OCI-M2 (cell line): Measurements from ENCODE around the gene USB1.
"Not testable (repeated sequence)": the region's sequence is repeated elsewhere in the genome, so short reads cannot be mapped to it uniquely, and the experiment has no call there.

Experiments used
- DNase-seq: peaks from one replicate; lab custom pipeline; 2025; ENCODE audit not compliant: unreplicated experiment; lab: John Stamatoyannopoulos, UW

Gene USB1

GRCh38 chr16:57993897-57994296 is 7.3 kb upstream of the USB1 start:
- no peak for DNase-seq

- DNase-seq: no peak
Measured at GRCh38 chr16:57994361-57994760, 6.8 kb upstream of the USB1 start.

GRCh38 chr16:57994778-57995177 is 6.4 kb upstream of the USB1 start:
- DNase-seq: no peak

DNA sequence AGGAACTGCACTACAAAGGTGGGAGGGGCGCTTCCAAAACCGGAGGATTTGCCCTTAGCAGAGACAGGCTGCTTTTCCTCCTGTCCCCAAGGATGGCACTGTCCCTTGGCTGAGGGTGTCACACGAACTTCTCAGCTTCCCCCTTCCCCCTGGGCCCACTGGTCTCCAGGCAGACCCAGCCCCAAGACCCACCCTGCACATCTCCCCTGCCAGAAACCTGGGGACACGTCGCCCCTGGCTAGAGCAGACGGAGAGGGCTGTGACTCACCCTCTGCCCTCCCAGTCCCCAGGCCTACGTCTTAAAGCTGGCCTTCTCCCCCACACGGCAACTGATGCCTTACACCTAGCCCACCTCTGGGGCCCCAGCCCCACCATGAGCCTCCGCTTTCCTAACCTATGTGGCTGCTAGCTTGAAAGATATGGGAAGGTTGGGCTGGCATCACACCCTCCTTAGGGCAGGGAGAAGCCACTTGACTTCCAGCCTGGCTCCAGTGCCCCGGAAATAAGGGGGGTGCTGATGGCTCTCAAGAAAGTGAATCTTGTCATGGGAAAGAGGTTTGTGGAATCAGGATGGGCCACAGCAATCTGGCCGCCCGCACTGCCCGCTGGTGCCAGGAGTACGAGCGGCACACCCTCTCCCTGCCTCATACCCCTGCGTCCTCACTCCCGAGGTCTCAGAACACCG is 5.3 kb upstream of the USB1 start:
- DNase-seq: no peak

- no peak for DNase-seq
Measured at GRCh38 chr16:57996406-57997175, 4.6 kb upstream of the USB1 start.

GRCh38 chr16:57997176-57997527 is 4.1 kb upstream of the USB1 start:
- no peak for DNase-seq

- DNase-seq: no peak
Measured at GRCh38 chr16:57997528-57998265, 3.5 kb upstream of the USB1 start.

GRCh38 chr16:57998486-57998885 is 2.7 kb upstream of the USB1 start:
- DNase-seq: no peak

DNA sequence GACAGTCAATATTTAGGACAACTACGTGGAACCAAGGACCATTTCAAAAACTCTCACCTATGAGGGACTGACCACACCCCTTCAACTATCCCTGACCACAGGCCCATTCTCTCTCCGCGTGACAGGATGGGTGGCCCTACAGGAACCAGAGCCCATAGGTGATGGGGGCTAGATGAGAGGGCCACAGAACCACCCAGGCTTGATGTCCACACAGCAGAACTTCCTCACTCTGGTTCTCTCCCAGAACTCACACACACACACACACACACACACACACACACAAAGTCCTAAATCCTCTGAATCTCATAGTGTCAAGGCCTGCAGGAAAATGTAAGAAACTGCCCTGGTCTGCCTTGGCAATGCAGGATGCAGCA is 2.2 kb upstream of the USB1 start:
- DNase-seq: no peak

- no peak for DNase-seq
Measured at GRCh38 chr16:57999366-57999970, 1.7 kb upstream of the USB1 start.

GRCh38 chr16:57999971-58000705 is 1.1 kb upstream of the USB1 start, which contains the start of gene ZNF319:
TSS of gene ZNF319 (minus strand) at chr16:58000672. CDS start at chr16:57998265, 2,407 bp downstream.
- no peak for DNase-seq

DNA sequence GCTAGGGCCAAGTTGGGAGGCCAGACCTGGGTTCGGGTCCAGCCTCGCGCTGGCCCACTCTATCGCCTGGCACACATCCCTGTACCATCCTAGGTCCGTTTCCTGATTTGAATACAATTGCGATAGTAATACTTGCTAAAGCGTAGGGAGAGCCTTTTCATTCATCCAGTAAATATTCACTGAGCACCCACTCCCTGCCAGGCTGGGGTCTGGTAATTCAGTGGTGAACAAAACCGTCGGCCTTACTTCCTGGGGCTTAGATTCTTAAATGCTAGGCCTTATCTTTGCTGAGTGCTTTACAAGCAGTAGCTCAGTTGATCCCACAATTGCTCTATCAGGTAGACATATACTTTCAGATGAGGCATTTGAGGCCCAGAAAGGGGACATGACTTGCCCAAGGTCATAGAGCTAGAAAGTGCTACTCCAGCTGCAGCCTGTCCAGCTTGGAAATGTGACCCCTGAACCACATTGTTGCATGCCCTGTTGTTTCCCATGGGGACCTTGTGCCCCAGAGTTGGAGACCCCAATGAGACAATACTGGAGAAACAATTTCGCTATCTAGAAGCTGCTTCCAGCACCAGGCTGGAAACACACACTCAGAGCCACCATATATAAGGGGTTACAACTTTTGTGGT is 691 bp downstream of the USB1 start:
- no peak for DNase-seq

- no peak for DNase-seq
Measured at GRCh38 chr16:58002416-58002800, 1.2 kb downstream of the USB1 start.

DNA sequence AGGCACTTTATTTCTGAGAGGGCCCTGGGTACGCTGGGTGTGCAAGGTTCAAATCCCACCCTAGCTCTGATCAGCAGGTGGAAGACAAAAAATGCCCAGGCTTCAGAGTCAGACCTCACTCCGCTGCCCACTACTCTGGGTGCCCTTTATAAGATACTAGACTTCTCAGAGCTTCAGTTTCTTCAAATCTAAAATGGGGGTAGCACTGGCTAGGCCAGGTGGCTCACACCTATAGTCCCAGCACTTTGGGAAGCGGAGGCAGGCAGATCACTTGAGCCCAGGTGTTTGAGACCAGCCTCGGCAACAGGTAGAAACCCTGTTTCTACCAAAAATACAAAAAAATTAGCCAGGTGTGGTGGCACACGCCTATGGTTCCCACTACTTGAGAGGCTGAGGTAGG is 1.7 kb downstream of the USB1 start:
- no peak for DNase-seq

- not testable (repeated sequence) for DNase-seq
Measured at GRCh38 chr16:58004736-58005135, 3.5 kb downstream of the USB1 start.

- DNase-seq: no peak
Measured at GRCh38 chr16:58009856-58010416, 8.7 kb downstream of the USB1 start.

DNA sequence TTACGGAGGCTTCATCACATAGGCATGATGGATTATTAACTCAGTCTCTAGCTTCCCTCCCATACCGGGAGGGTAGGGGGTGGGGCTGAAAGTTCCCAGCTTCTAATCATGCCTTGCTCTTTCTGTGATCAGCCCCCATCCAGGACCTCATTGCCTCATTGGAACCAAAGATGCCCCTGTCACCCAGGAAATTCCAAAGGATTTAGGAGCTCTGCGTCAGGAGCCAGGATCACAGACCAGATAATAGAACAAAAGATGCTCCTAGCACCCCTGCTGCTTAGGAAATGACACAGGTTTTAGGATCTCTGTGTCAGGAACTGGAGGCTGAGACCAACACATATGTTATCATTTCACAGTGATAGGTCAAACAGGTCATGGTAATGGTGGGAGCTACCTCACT is 9.7 kb downstream of the USB1 start:
- no peak for DNase-seq

DNA sequence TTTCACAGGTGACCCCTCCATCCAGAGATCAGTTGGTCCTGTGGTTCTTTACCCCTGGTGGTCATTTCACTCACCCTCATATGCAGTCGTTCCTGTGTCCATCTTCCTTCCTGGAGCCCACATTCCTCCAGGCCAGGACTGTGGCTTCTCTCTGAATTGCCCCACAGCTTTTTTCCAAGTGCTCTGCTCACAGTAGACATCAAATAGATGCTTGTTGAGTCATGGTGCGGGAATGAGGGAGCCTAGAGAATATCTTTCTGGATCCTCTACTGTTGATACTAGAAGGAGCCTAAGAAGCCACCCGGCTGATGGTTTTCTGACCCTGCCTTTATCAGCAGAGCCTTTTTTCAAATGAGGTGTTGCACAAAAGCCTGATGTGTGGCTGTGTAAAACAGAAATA is 10.4 kb downstream of the USB1 start:
- DNase-seq: no peak

GRCh38 chr16:58012481-58012880 is 11.3 kb downstream of the USB1 start:
- no peak for DNase-seq
